Kidney epithelial cell (primary cell): ENCODE data around the gene GRAP2. TPM values are rescaled to one million over a fixed set of nuclear protein-coding genes. Genes with fewer than 3 reads are reported as not detected.

ENCODE experiments used
- DNase-seq: peaks from one replicate; pipeline ENCODE4 v3.0.0-alpha.2; 2010; ENCODE audit warnings: low read depth
- H3K27me3 ChIP-seq: 2 replicates; pipeline ENCODE4 v1.6.0; 2011; ENCODE audit warnings: low read length; ENCODE audit not compliant: control insufficient read depth, insufficient read depth
- H3K36me3 ChIP-seq: 2 replicates; pipeline ENCODE4 v1.5.1; 2011; ENCODE audit warnings: low read length; ENCODE audit not compliant: control insufficient read depth, insufficient read depth
- H3K4me3 ChIP-seq: 2 replicates; pipeline ENCODE4 v1.5.1; 2011; ENCODE audit warnings: low read depth, mild to moderate bottlenecking, control low read depth, low read length
- CTCF ChIP-seq: IDR thresholded peaks from 2 replicates; pipeline ENCODE4 v1.5.1; 2011; ENCODE audit warnings: mild to moderate bottlenecking, moderate library complexity, low read length, control low read depth, inconsistent platforms; ENCODE audit not compliant: insufficient read depth, poor library complexity, severe bottlenecking
- total RNA-seq: library from RNA; depleted of rRNA; stranded (reverse); fragments of >200 nt; gene quantifications from 2 replicates; pipeline ENCODE4 v1.2.3, GENCODE V29; 2015

The GRAP2 gene
- total RNA-seq = not detected in 2 replicates

GRCh38 chr22:39900306-39901227 lies at the start of gene GRAP2:
Gene GRAP2, plus strand, starts transcription at chr22:39901084. Its CDS starts 46,023 bp downstream, at chr22:39947107.
- DNase-seq = no peak
- peaks cover 4% of the 10 kb centered on the region for H3K27me3 ChIP-seq
- no peak within 1 kb of the TSS for H3K4me3 ChIP-seq
- H3K36me3 ChIP-seq = no peaks in the 10 kb centered on the region
- no peak for TF ChIP-seq CTCF

GRCh38 chr22:39851606-39852315 lies 49.1 kb upstream of the GRAP2 start:
- Histone ChIP-seq H3K36me3 (no peaks in the 10 kb centered on the region), H3K4me3 (no peak overlapping the region), H3K27me3 (peaks cover 2% of the 10 kb centered on the region)
- no peak for DNase-seq
- no peak for TF ChIP-seq CTCF

- Histone ChIP-seq H3K4me3 (no peak overlapping the region), H3K36me3 (no peaks in the 10 kb centered on the region), H3K27me3 (peaks cover 2% of the 10 kb centered on the region)
- no peak for DNase-seq
- TF ChIP-seq CTCF = no peak
Observed at GRCh38 chr22:39852799-39853198, 48.1 kb upstream of the GRAP2 start.

GRCh38 chr22:39856588-39856987 lies 44.3 kb upstream of the GRAP2 start:
- no peaks in the 10 kb centered on the region for H3K36me3 ChIP-seq
- TF ChIP-seq CTCF = no peak
- no peak overlapping the region for H3K4me3 ChIP-seq
- no peak for DNase-seq
- peaks cover 2% of the 10 kb centered on the region for H3K27me3 ChIP-seq

- Histone ChIP-seq H3K27me3 (no peaks in the 10 kb centered on the region), H3K4me3 (no peak overlapping the region), H3K36me3 (no peaks in the 10 kb centered on the region)
- no peak for DNase-seq
- TF ChIP-seq CTCF = no peak
Observed at GRCh38 chr22:39859903-39860588, 40.8 kb upstream of the GRAP2 start.
